ENCODE data around the gene ARHGAP10. TPM values are rescaled to one million over a fixed set of nuclear protein-coding genes. Genes with fewer than 3 reads are reported as not detected.

Gene ARHGAP10
- total RNA-seq, 1 donor from 2014 or later = 30.5 TPM

- DNase-seq (ENCODE audit: low spot score in 2 of 2, unreplicated experiment in 2 of 2) = no peak
- no peaks in the 10 kb centered on the region for H3K27me3 Mint-ChIP-seq (ENCODE audit: low read depth)
- no peak for TF ChIP-seq CTCF (IDR thresholded peaks at IDR 0.05; ENCODE audit: unreplicated experiment)
- no peak overlapping the region for H3K27ac Mint-ChIP-seq
- peaks cover 7% of the 10 kb centered on the region for H3K4me1 Mint-ChIP-seq
- no peak overlapping the region for H3K4me3 Mint-ChIP-seq
- peaks cover 7% of the 10 kb centered on the region for H3K9me3 Mint-ChIP-seq
- H3K36me3 Mint-ChIP-seq = peaks cover 58% of the 10 kb centered on the region
Measured at GRCh38 chr4:147950261-147950660, 218.4 kb downstream of the ARHGAP10 start.

DNA sequence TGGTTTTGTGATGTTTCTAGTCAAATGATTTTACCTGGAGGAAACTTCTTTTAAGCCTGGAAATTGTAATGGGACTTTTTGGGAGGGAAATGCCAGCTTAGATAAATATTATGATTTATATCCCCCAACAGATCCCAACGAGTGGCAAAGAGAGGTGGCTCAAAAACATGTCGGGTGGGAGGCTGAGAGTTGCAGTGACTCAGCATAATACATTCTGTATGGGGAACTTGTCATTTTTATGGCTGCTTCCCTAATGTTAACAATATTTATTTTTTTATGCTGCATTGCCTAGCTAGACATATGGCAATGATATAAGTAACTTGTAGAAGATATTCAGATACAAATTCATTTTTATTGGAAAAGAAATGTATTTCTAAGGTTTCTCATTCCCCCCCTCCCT is 219.0 kb downstream of the ARHGAP10 start:
- Mint-ChIP-seq H3K27me3 (ENCODE audit: low read depth) (no peaks in the 10 kb centered on the region), H3K4me3 (no peak overlapping the region), H3K9me3 (peaks cover 7% of the 10 kb centered on the region), H3K36me3 (peaks cover 56% of the 10 kb centered on the region), H3K27ac (no peak overlapping the region), H3K4me1 (peaks cover 8% of the 10 kb centered on the region)
- no peak for TF ChIP-seq CTCF (IDR thresholded peaks at IDR 0.05; ENCODE audit: unreplicated experiment)
- no peak for DNase-seq (ENCODE audit: low spot score in 2 of 2, unreplicated experiment in 2 of 2)

- no peak for TF ChIP-seq CTCF (IDR thresholded peaks at IDR 0.05; ENCODE audit: unreplicated experiment)
- Mint-ChIP-seq H3K9me3 (peaks cover 7% of the 10 kb centered on the region), H3K27ac (no peak overlapping the region), H3K4me1 (peaks cover 10% of the 10 kb centered on the region), H3K4me3 (no peak overlapping the region), H3K27me3 (ENCODE audit: low read depth) (no peaks in the 10 kb centered on the region), H3K36me3 (peaks cover 38% of the 10 kb centered on the region)
- no peak for DNase-seq (ENCODE audit: low spot score in 2 of 2, unreplicated experiment in 2 of 2)
Measured at GRCh38 chr4:147954850-147955249, 223.0 kb downstream of the ARHGAP10 start.

DNA sequence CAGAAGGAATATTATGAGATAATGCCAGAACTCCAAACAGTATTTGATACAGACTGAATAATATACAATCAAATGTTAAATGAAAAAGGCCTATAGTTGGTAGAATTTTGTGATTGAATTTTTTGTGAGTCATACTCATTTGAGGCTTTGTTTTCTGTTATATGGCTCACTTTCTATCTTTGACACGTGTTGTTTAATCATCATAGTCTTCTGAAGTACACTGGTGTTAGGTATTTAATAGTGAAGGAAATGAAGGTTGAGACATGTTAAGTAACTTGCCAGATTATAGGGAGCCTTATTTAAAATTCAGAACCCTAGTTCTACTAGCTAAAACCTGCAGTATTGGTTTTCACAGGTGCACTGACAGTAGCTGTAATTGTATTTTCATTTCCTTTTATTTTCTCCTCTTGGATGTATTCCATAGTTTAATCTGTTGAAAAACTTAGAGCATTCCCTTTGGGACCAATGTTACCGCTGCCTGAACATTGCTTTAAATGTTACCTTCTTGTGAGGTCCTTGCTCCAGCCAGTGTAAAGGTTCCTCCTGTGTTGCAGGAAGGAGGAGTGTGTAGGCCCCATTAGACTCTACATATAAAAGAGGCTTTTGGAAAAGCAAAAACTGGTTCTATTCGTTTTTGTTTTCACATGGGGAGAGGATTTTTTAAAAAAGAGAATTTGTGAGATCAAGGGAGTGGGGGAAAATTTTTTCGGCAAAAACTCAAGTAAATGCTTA is 224.1 kb downstream of the ARHGAP10 start:
- Mint-ChIP-seq H3K27ac (no peak overlapping the region), H3K9me3 (peaks cover 7% of the 10 kb centered on the region), H3K4me3 (no peak overlapping the region), H3K36me3 (peaks cover 33% of the 10 kb centered on the region), H3K4me1 (peaks cover 7% of the 10 kb centered on the region), H3K27me3 (ENCODE audit: low read depth) (no peaks in the 10 kb centered on the region)
- DNase-seq (ENCODE audit: low spot score in 2 of 2, unreplicated experiment in 2 of 2) = no peak
- no peak for TF ChIP-seq CTCF (IDR thresholded peaks at IDR 0.05; ENCODE audit: unreplicated experiment)

GRCh38 chr4:147957446-147957845 is 225.6 kb downstream of the ARHGAP10 start:
- H3K27ac Mint-ChIP-seq = no peak overlapping the region
- peaks cover 7% of the 10 kb centered on the region for H3K9me3 Mint-ChIP-seq
- peaks cover 24% of the 10 kb centered on the region for H3K36me3 Mint-ChIP-seq
- DNase-seq (ENCODE audit: low spot score in 2 of 2, unreplicated experiment in 2 of 2) = no peak
- H3K27me3 Mint-ChIP-seq (ENCODE audit: low read depth) = no peaks in the 10 kb centered on the region
- no peak for TF ChIP-seq CTCF (IDR thresholded peaks at IDR 0.05; ENCODE audit: unreplicated experiment)
- no peak overlapping the region for H3K4me3 Mint-ChIP-seq
- H3K4me1 Mint-ChIP-seq = peaks cover 5% of the 10 kb centered on the region
